ENCODE measurements around the gene RIIAD1.

Gene RIIAD1

DNA sequence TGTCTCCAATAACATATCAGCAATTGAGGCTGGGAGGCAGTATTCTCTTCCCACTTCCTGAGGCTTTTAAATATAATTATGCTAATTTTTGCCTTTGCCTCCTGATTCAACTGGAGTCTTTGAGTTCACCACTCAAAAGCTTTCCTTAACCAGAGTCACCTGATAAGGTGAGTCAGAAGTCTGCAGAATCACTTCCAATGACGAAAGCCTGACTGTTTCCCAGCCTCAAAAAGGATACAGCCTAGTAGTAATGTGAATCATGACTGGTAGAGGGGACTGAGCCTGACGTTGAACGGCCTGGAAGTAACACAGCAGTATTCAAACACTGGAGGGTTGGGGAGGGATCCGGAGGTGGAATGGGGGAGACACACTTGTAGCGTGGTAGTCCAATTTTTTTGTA lies 52.4 kb downstream of the RIIAD1 start:
- Histone ChIP-seq H3K36me3 (ENCODE audit: control insufficient read depth in 2 of 2, insufficient read depth in 2 of 2, low read length in 2 of 2) (peaks cover 21 to 33% of the 10 kb centered on the region in 2 donors), H3K9ac (ENCODE audit: low read length in 2 of 2) (no peak overlapping the region), H3K27me3 (ENCODE audit: control insufficient read depth in 1 of 2, insufficient read depth in 2 of 2, low read length in 2 of 2) (no peaks in the 10 kb centered on the region), H3K4me3 (ENCODE audit: low read length in 2 of 2) (no peak overlapping the region), H3K4me1 (ENCODE audit: control insufficient read depth, insufficient read depth, low read length) (no peaks in the 10 kb centered on the region), H3K27ac (ENCODE audit: low read length) (no peak overlapping the region), H3K9me3 (ENCODE audit: control insufficient read depth in 2 of 2, low read length in 2 of 2) (no peaks in the 10 kb centered on the region)

DNA sequence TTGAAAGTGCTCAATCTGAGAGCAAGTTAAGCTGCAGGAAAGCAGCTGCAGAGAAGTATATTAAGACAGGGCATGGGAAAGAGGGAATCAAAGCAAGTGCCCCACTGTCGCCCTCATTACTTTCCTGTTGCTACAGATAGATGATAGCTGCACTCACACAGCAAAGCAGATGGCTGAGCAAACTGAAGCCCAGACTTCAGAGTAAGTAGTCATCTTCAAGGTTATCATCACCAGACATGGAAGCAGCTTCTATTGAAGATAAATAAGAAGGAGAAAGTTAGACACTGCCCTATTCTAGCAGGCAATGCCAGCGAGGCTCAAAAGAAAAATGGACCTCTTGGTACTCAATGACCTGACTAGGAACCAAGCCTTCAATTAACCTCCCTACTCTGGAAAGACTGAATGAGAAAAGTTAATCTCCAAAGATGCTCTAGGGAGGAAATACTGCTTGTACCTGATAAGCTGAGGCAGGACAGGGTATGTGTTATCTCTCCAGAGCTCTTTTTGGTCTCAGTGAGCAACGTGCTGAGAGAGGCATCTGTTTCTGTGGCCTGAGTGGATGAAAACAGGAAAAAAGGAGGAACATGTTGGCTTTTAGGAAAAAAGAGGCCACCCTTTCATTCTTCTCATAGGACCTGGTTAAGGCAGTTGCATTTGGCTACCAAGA lies 53.1 kb downstream of the RIIAD1 start:
- no peaks in the 10 kb centered on the region for H3K27me3 ChIP-seq (ENCODE audit: control insufficient read depth in 1 of 2, insufficient read depth in 2 of 2, low read length in 2 of 2)
- H3K9ac ChIP-seq (ENCODE audit: low read length in 2 of 2), result no peak overlapping the region
- no peaks in the 10 kb centered on the region for H3K9me3 ChIP-seq (ENCODE audit: control insufficient read depth in 2 of 2, low read length in 2 of 2)
- peaks cover 22 to 34% of the 10 kb centered on the region in 2 donors for H3K36me3 ChIP-seq (ENCODE audit: control insufficient read depth in 2 of 2, insufficient read depth in 2 of 2, low read length in 2 of 2)
- no peak overlapping the region for H3K27ac ChIP-seq (ENCODE audit: low read length)
- H3K4me3 ChIP-seq (ENCODE audit: low read length in 2 of 2), result no peak overlapping the region
- no peaks in the 10 kb centered on the region for H3K4me1 ChIP-seq (ENCODE audit: control insufficient read depth, insufficient read depth, low read length)

DNA sequence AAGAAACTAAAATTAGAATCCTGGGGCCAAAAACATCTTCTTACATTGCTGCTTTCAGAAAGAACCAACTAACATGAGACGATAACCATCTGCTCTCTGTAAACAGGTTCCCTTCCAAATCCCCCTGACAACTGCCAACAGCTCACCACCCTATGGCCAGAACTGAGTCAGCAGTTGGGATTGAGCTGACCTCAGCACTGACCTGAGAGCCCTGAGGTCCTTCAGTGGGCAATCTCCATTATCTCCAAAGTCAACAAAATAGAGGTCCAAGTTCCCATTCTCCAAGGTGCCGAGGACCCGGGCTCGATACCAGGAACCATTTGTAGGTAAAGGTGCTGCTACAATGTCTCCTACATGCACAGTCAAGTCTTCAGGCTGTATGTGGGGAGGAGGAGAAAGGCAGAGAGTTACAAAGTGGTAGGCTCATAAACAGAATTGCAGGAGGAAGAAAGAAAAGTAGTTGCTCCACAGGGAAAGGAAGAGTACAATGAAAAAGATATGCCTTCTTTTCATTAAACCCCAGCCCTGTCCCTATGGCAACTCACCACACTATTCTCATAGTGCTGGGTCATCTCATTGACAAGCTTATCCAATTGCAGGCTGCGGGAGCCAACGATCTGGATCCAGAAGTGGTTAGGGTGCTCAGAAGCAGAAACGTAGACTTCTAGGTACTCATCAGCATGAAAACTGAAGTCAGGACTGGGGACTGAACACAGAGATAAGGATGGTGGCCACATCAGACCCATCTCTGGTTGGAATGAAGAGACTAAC lies 54.8 kb downstream of the RIIAD1 start:
- Histone ChIP-seq H3K36me3 (ENCODE audit: control insufficient read depth in 2 of 2, insufficient read depth in 2 of 2, low read length in 2 of 2) (peaks cover 25 to 34% of the 10 kb centered on the region in 2 donors), H3K27me3 (ENCODE audit: control insufficient read depth in 1 of 2, insufficient read depth in 2 of 2, low read length in 2 of 2) (no peaks in the 10 kb centered on the region), H3K27ac (ENCODE audit: low read length) (no peak overlapping the region), H3K4me1 (ENCODE audit: control insufficient read depth, insufficient read depth, low read length) (no peaks in the 10 kb centered on the region), H3K4me3 (ENCODE audit: low read length in 2 of 2) (no peak overlapping the region), H3K9ac (ENCODE audit: low read length in 2 of 2) (no peak overlapping the region), H3K9me3 (ENCODE audit: control insufficient read depth in 2 of 2, low read length in 2 of 2) (no peaks in the 10 kb centered on the region)

DNA sequence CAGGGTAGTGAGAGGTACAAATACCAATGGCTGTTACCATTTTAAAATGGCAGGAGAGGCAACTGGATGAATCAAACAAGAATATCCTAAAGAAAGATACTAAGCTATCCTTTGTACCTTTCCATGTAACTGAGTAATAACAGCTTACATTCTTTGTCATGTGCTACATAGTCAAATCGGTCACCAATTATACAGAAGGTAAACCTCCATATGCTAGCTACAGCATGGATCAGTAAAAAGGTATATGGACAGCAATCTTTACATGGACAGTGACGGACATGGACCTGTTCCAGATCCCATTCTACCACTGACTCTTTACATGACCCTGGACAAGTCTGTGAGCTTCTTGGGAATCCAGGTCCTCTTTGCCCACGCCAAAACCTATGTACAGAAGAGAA lies 55.3 kb downstream of the RIIAD1 start:
- no peak overlapping the region for H3K4me3 ChIP-seq (ENCODE audit: low read length in 2 of 2)
- H3K27me3 ChIP-seq (ENCODE audit: control insufficient read depth in 1 of 2, insufficient read depth in 2 of 2, low read length in 2 of 2), result no peaks in the 10 kb centered on the region
- H3K27ac ChIP-seq (ENCODE audit: low read length), result no peak overlapping the region
- no peaks in the 10 kb centered on the region for H3K4me1 ChIP-seq (ENCODE audit: control insufficient read depth, insufficient read depth, low read length)
- peaks cover 28 to 38% of the 10 kb centered on the region in 2 donors for H3K36me3 ChIP-seq (ENCODE audit: control insufficient read depth in 2 of 2, insufficient read depth in 2 of 2, low read length in 2 of 2)
- H3K9me3 ChIP-seq (ENCODE audit: control insufficient read depth in 2 of 2, low read length in 2 of 2), result no peaks in the 10 kb centered on the region
- H3K9ac ChIP-seq (ENCODE audit: low read length in 2 of 2), result no peak overlapping the region

DNA sequence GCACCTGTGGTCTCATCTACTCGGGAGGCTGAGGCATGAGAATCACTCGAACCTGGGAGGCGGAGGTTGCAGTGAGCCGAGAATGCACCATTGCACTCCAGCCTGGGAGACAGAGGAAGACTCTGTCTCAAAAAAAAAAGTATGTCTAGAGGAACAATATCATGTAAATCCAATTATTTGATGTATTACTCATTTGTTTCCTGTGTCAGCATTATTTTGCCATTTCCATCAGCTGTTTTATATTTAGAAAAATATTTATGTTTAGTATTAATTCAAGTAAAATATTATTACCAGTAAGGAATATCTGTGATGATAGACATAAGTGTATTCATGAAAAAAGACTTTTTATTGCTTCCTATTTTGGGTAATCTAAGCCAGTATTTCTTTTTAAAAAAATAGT lies 56.0 kb downstream of the RIIAD1 start:
- H3K4me3 ChIP-seq (ENCODE audit: low read length in 2 of 2), result no peak overlapping the region
- H3K4me1 ChIP-seq (ENCODE audit: control insufficient read depth, insufficient read depth, low read length), result no peaks in the 10 kb centered on the region
- H3K9ac ChIP-seq (ENCODE audit: low read length in 2 of 2), result no peak overlapping the region
- H3K9me3 ChIP-seq (ENCODE audit: control insufficient read depth in 2 of 2, low read length in 2 of 2), result no peaks in the 10 kb centered on the region
- H3K27me3 ChIP-seq (ENCODE audit: control insufficient read depth in 1 of 2, insufficient read depth in 2 of 2, low read length in 2 of 2), result no peaks in the 10 kb centered on the region
- H3K36me3 ChIP-seq (ENCODE audit: control insufficient read depth in 2 of 2, insufficient read depth in 2 of 2, low read length in 2 of 2), result peaks cover 28 to 38% of the 10 kb centered on the region in 2 donors
- H3K27ac ChIP-seq (ENCODE audit: low read length), result no peak overlapping the region

Data from stomach smooth muscle (tissue), 2 donors.